NCI-H2196 treated with DMSO at 0.1 percent for 48 hours (cell line): ENCODE data around the gene ARPIN.
A peak's percentile ranks its signal among the peaks of the same experiment; 100 is the strongest.
"Not testable (repeated sequence)": the region's sequence is repeated elsewhere in the genome, so short reads cannot be mapped to it uniquely, and the experiment has no call there.

Experiments used
- DNase-seq: peaks from one replicate; lab custom pipeline; 2025; ENCODE audit not compliant: unreplicated experiment; lab: John Stamatoyannopoulos, UW

ARPIN gene

GRCh38 chr15:89910891-89911626 lies 1.7 kb downstream of the ARPIN start:
- no peak for DNase-seq

- DNase-seq = no peak
These were observed 3.1 kb downstream of the ARPIN start for GRCh38 chr15:89909611-89910010.

GRCh38 chr15:89908226-89908625 lies 4.5 kb downstream of the ARPIN start:
- no peak for DNase-seq

- no peak for DNase-seq
These were observed 5.5 kb downstream of the ARPIN start for GRCh38 chr15:89907289-89907688.

- no peak for DNase-seq
These were observed 6.8 kb downstream of the ARPIN start for GRCh38 chr15:89905846-89906378.

- DNase-seq = no peak
These were observed 8.2 kb downstream of the ARPIN start for GRCh38 chr15:89904519-89904918.

GRCh38 chr15:89903858-89904130 lies 9.0 kb downstream of the ARPIN start:
- DNase-seq = no peak

- DNase-seq = no peak
These were observed 9.5 kb downstream of the ARPIN start for GRCh38 chr15:89903015-89903857.

GRCh38 chr15:89900849-89901248 lies 11.9 kb downstream of the ARPIN start:
- no peak for DNase-seq

GRCh38 chr15:89899951-89900567 lies 12.7 kb downstream of the ARPIN start:
- no peak for DNase-seq

- no peak for DNase-seq
These were observed 13.3 kb downstream of the ARPIN start for GRCh38 chr15:89899295-89899945.

GRCh38 chr15:89898614-89899294 lies 14.0 kb downstream of the ARPIN start:
- no peak for DNase-seq

- DNase-seq = no peak
These were observed 14.6 kb downstream of the ARPIN start for GRCh38 chr15:89898146-89898545.

- DNase-seq = peak; percentile 81
These were observed 18.9 kb downstream of the ARPIN start, which contains the start of gene AP3S2 for GRCh38 chr15:89893696-89894447. Gene AP3S2 (minus strand): TSS chr15:89893994. CDS start chr15:89893949, 45 bp downstream.

- no peak for DNase-seq
These were observed 19.7 kb downstream of the ARPIN start for GRCh38 chr15:89893027-89893426.

- DNase-seq = peak; percentile 31
These were observed 24.4 kb downstream of the ARPIN start for GRCh38 chr15:89888214-89888804.

- DNase-seq = no peak
These were observed 27.1 kb downstream of the ARPIN start for GRCh38 chr15:89885611-89886010.

- not testable (repeated sequence) for DNase-seq
These were observed 27.6 kb downstream of the ARPIN start for GRCh38 chr15:89885179-89885578.

- no peak for DNase-seq
These were observed 29.2 kb downstream of the ARPIN start for GRCh38 chr15:89883518-89883917.

GRCh38 chr15:89880727-89881126 lies 32.0 kb downstream of the ARPIN start:
- DNase-seq = no peak
